HepG2 (cell line): ENCODE results near the gene RASSF8. TPM values are rescaled to one million over a fixed set of nuclear protein-coding genes. Genes with fewer than 3 reads are reported as not detected.

Source experiments
- ATAC-seq: fragments of 200-7000 bp; cut with Tn5 transposase; 3 replicates; pipeline ENCODE4 v1.9.1; 2020; ENCODE audit warnings: mild to moderate bottlenecking, moderate library complexity
- BruUV-seq: library from RNA; stranded (reverse); fragments of 400-500 nt; replicated peaks from 2 replicates; lab custom pipeline; 2021; lab: Mats Ljungman, UMichigan
- CTCF ChIA-PET: fragments of 300-600 bp; formaldehyde crosslinking; extraction: SDS; loops from one replicate; lab custom pipeline; 2021; ENCODE audit warnings: low total read pairs, inconsistent platforms, low intra/inter-chr PET ratio; lab: Yijun Ruan, JAX
- POLR2A ChIA-PET: fragments of 350-600 bp; sonication (Branson Sonifier 250); formaldehyde crosslinking; loops from one replicate; lab custom pipeline; 2020; ENCODE audit warnings: antibody characterized with exemption, inconsistent platforms; lab: Yijun Ruan, JAX
- DNase-seq: peaks from one replicate; pipeline ENCODE4 v3.0.0-alpha.2; 2015; ENCODE audit warnings: low spot score
- FAIRE-seq: peaks from 3 replicates; lab custom pipeline; 2011; peaks lifted over from hg19 to GRCh38; lab: Jason Lieb, UNC
- H2AFZ ChIP-seq: one replicate; pipeline ENCODE4 v1.6.1; 2011; ENCODE audit warnings: low read length, inconsistent platforms
- H3K27ac ChIP-seq: fragments of 300-600 bp; 3 replicates; pipeline ENCODE4 v1.8.0; 2011; ENCODE audit warnings: mixed run types, mild to moderate bottlenecking, mixed read lengths, low read length, inconsistent platforms; ENCODE audit not compliant: insufficient read depth; ENCODE audit errors: extremely low read length
- H3K27me3 ChIP-seq, 2 experiments: fragments of 200-600 bp in 1 of 2; 2 replicates in 1 of 2; 3 replicates in 1 of 2; pipeline versions ENCODE4 v1.6.0 to v1.8.0; 2011; ENCODE audit warnings: low read length in 2 of 2, mild to moderate bottlenecking in 2 of 2, moderate library complexity in 2 of 2, inconsistent platforms in 1 of 2; ENCODE audit not compliant: insufficient read depth in 2 of 2, control insufficient read depth in 1 of 2
- H3K36me3 ChIP-seq, 2 experiments: fragments of 200-600 bp in 1 of 2; replicated peaks in 1 of 2; 2 replicates in 1 of 2; 3 replicates in 1 of 2; pipeline versions ENCODE4 v1.5.1 to v1.8.0; 2011; ENCODE audit warnings: low read length in 2 of 2, inconsistent platforms in 1 of 2; ENCODE audit not compliant: insufficient read depth in 2 of 2, control insufficient read depth in 1 of 2
- H3K4me1 ChIP-seq: 2 replicates; pipeline ENCODE4 v1.5.1; 2012; ENCODE audit warnings: low read length, inconsistent platforms; ENCODE audit not compliant: insufficient read depth
- H3K4me2 ChIP-seq: 2 replicates; pipeline ENCODE4 v1.6.0; 2011; ENCODE audit warnings: low read depth, low read length, inconsistent platforms
- H3K4me3 ChIP-seq, 3 experiments: fragments of 200-600 bp in 1 of 3; sonication (generic), shearing (Covaris generic) in 1 of 3; replicated peaks in 1 of 3; 2 replicates each; pipeline ENCODE4 v1.5.1; 2011 to 2016; ENCODE audit warnings: low read length in 3 of 3, inconsistent platforms in 2 of 3, low read depth in 2 of 3, mild to moderate bottlenecking in 2 of 3, control low read depth in 1 of 3, mixed read lengths in 1 of 3; ENCODE audit not compliant: insufficient read depth in 1 of 3
- H3K79me2 ChIP-seq: one replicate; pipeline ENCODE4 v1.6.1; 2011; ENCODE audit warnings: low read length, inconsistent platforms; ENCODE audit not compliant: insufficient read depth
- H3K9ac ChIP-seq: 2 replicates; pipeline ENCODE4 v1.6.0; 2011; ENCODE audit warnings: mild to moderate bottlenecking, low read depth, low read length, inconsistent platforms; ENCODE audit not compliant: insufficient read depth
- H3K9me3 ChIP-seq: 2 replicates; pipeline ENCODE4 v1.5.1; 2012; ENCODE audit warnings: mild to moderate bottlenecking, low read length
- H4K20me1 ChIP-seq: 2 replicates; pipeline ENCODE4 v1.6.0; 2011; ENCODE audit warnings: inconsistent platforms, mild to moderate bottlenecking, low read length, moderate library complexity; ENCODE audit not compliant: insufficient read depth
- BRD4 ChIP-seq: sonication (generic); formaldehyde crosslinking; IDR thresholded peaks from 2 replicates; pipeline ENCODE4 v1.4.0; 2020; ENCODE audit warnings: missing genetic modification reagents
- CBX1 ChIP-seq: IDR thresholded peaks from one replicate; pipeline ENCODE4 v1.6.1; 2016; ENCODE audit warnings: antibody characterized with exemption, low read depth
- CBX5 ChIP-seq: sonication (generic); formaldehyde crosslinking; IDR thresholded peaks from 2 replicates; pipeline ENCODE4 v1.4.0; 2020; ENCODE audit warnings: missing genetic modification reagents, borderline replicate concordance
- FOSL1 ChIP-seq: sonication (generic); formaldehyde crosslinking; IDR thresholded peaks from 2 replicates; pipeline ENCODE4 v1.9.0; 2021; ENCODE audit warnings: missing genetic modification reagents, borderline replicate concordance
- HES4 ChIP-seq: sonication (generic); formaldehyde crosslinking; IDR thresholded peaks from 2 replicates; pipeline ENCODE4 v1.9.0; 2021; ENCODE audit warnings: mild to moderate bottlenecking, missing genetic modification reagents, borderline replicate concordance
- HNRNPLL ChIP-seq: fragments of 200-400 bp; formaldehyde crosslinking; IDR thresholded peaks from 2 replicates; pipeline ENCODE4 v1.6.1; 2017; ENCODE audit warnings: mild to moderate bottlenecking, low read depth, low read length; ENCODE audit not compliant: poor library complexity, severe bottlenecking
- KDM6A ChIP-seq: IDR thresholded peaks from 2 replicates; pipeline ENCODE4 v1.6.1; 2016; ENCODE audit warnings: low read depth
- PAWR ChIP-seq: sonication (generic); formaldehyde crosslinking; IDR thresholded peaks from 2 replicates; pipeline ENCODE4 v1.4.0; 2020; ENCODE audit warnings: missing genetic modification reagents, mild to moderate bottlenecking, borderline replicate concordance
- PCBP2 ChIP-seq: fragments of 200-400 bp; formaldehyde crosslinking; optimal IDR thresholded peaks from 2 replicates; pipeline ENCODE3; 2018; ENCODE audit warnings: low read length, low read depth; ENCODE audit not compliant: poor library complexity, severe bottlenecking
- RARA ChIP-seq: IDR thresholded peaks from 2 replicates; pipeline ENCODE4 v1.6.1; 2016; ENCODE audit warnings: missing genetic modification reagents, missing compliant biosample characterization
- SMYD3 ChIP-seq: sonication (generic); formaldehyde crosslinking; IDR thresholded peaks from 2 replicates; pipeline ENCODE4 v1.8.1; 2023; ENCODE audit warnings: mild to moderate bottlenecking, missing genetic modification reagents
- ZNF792 ChIP-seq: IDR thresholded peaks from 2 replicates; pipeline ENCODE4 v1.6.1; 2016
- ZNF883 ChIP-seq: sonication (generic); formaldehyde crosslinking; IDR thresholded peaks from 2 replicates; pipeline ENCODE4 v1.5.1; 2020; ENCODE audit warnings: mild to moderate bottlenecking, missing genetic modification reagents; ENCODE audit errors: not compliant biosample characterization
- WGBS: methylation state at CpG from one replicate; pipeline ENCODE4 v1.1.6; 2017; ENCODE audit warnings: low lambda C conversion rate; 5-methylcytosine and 5-hydroxymethylcytosine counted together
- in situ Hi-C: cut with HindIII; loops from 2 replicates; pipeline ENCODE4 v1.10.0; 2017; ENCODE audit warnings: low pct_unique_long_range_greater_than_20kb; ENCODE audit not compliant: extremely low pct_ligation_motif_present
- intact Hi-C: fragments of 100-400 bp; cut with micrococcal nuclease; formaldehyde crosslinking; loops from one replicate; pipeline ENCODE4 v1.10.0; 2022; ENCODE audit not compliant: unreplicated experiment
- polyA plus RNA-seq, 8 experiments: library from polyadenylated mRNA; depleted of rRNA in 3 of 8; stranded (reverse) in 7 of 8; unstranded in 1 of 8; fragments of >200 nt; fragmentation: Illumina TruSeq in 4 of 8; extraction: Trizol in 4 of 8; gene quantifications; 2 replicates each; pipeline versions ENCODE4 v1.2.1 to v1.2.3, GENCODE V29; 2011 to 2016; ENCODE audit warnings: low read depth in 4 of 8, missing spikeins in 1 of 8, mixed read lengths in 1 of 8; ENCODE audit not compliant: insufficient read depth in 1 of 8
- total RNA-seq, 5 experiments: library from RNA; depleted of rRNA; stranded (reverse); fragments of >200 nt; fragmentation: Illumina TruSeq; extraction: Trizol; gene quantifications; 2 replicates each; pipeline ENCODE4 v1.2.3, GENCODE V29; 2016; ENCODE audit warnings: low read depth in 1 of 5
- TF ChIP-seq, protein P1 (sequence below): sonication (generic); formaldehyde crosslinking; IDR thresholded peaks from 2 replicates; pipeline ENCODE4 v1.9.0; 2022; ENCODE audit warnings: low read depth, missing genetic modification reagents
- TF ChIP-seq, protein P2 (sequence below): sonication (generic); formaldehyde crosslinking; IDR thresholded peaks from 2 replicates; pipeline ENCODE4 v1.5.0; 2020; ENCODE audit warnings: missing genetic modification reagents

RASSF8 gene
- total and polyA plus RNA-seq, 2 of the 13 experiments (the other 11 are each of a cell fraction or from before 2014, with no cell fraction given) = 0.82 to 9.2 TPM

DNA sequence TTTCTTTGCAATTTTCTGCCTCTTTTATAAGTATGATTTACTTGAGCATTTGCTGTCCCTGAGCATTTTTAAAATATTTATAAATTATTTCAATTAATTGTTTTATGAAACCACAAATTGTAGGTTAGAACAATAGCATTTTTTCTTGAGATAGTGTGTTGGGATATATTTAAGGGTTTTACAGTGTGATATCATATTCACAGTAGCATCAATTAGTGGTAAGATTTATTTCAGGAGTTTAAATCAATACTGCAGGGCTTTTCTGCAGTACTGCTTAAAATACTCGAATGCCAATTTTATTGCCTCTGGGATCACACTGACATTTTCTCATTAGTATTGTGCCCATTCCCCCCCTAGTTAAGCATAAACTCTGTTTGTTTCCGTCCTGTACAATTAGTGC lies 84.2 kb downstream of the RASSF8 start (continued):
- TF ChIP-seq, protein P1, sequence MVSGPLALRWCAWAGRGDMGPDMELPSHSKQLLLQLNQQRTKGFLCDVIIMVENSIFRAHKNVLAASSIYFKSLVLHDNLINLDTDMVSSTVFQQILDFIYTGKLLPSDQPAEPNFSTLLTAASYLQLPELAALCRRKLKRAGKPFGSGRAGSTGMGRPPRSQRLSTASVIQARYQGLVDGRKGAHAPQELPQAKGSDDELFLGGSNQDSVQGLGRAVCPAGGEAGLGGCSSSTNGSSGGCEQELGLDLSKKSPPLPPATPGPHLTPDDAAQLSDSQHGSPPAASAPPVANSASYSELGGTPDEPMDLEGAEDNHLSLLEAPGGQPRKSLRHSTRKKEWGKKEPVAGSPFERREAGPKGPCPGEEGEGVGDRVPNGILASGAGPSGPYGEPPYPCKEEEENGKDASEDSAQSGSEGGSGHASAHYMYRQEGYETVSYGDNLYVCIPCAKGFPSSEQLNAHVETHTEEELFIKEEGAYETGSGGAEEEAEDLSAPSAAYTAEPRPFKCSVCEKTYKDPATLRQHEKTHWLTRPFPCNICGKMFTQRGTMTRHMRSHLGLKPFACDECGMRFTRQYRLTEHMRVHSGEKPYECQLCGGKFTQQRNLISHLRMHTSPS = no peak
- TF ChIP-seq PCBP2 (no peak), RARA (CRISPR knock-in tag) (no peak), FOSL1 (CRISPR knock-in tag) (no peak), HNRNPLL (no peak)

DNA sequence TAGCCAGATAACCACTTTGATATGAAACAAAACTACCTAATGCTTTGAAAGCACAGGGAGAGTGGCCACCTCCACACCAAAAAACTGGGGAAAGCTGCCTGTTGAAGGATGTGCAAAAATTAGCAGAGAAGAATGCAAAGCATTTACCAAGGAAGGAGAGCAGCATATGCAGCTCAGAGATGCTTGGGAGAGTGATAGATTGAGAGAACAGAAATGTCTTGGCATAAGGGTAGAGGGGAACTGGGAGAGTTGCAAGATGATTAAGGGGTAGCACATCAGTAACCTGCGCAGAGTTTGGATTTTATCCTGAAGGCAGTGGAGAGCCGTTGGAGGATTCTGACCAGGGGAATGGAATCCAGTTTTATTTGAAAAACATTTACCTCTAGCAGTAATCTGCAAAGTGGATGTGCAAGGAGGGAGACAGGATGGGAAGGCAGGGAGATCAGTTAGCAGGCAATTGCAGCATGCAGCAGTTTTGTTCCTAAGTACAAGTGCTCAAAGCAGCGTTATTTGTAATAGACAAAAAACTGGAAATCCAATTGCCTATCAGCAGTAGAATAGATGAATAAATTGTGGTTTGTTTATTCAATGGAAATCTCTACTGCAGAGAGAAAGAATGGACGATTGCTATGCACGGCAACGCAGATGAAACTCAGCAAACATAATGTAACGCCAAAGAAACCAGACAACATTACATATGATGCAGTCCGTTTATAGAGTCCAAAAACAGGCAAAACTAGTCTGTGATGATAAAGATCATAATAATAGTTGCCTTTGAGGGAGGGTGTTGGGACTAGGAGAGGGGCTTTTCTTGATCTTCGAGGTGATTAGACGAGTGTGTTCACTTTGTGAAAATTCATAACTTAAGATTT lies 84.9 kb downstream of the RASSF8 start:
- Histone ChIP-seq H3K9ac (no peak overlapping the region), H3K79me2 (no peaks in the 10 kb centered on the region), H2AFZ (no peak overlapping the region), H3K4me2 (no peak overlapping the region), H3K4me3 (no peak overlapping the region), H4K20me1 (no peaks in the 10 kb centered on the region), H3K27ac (no peak overlapping the region), H3K36me3 (no peaks in the 10 kb centered on the region), H3K9me3 (no peaks in the 10 kb centered on the region), H3K4me1 (no peaks in the 10 kb centered on the region), H3K27me3 (no peaks in the 10 kb centered on the region)
- ChIA-PET POLR2A (no interaction called here), CTCF (no interaction called here)
- DNase-seq = no peak
- in situ Hi-C loops = no loop called here
- TF ChIP-seq SMYD3 (CRISPR knock-in tag) = no peak
- TF ChIP-seq HES4 = no peak
- no peak for TF ChIP-seq BRD4
- no peak for TF ChIP-seq ZNF883 (CRISPR knock-in tag)
- no peak for TF ChIP-seq PAWR (CRISPR knock-in tag)
- TF ChIP-seq ZNF792 = no peak
- no peak for TF ChIP-seq KDM6A (CRISPR knock-in tag)
- TF ChIP-seq CBX1 = no peak
- no peak for TF ChIP-seq CBX5
- TF ChIP-seq, protein P2, sequence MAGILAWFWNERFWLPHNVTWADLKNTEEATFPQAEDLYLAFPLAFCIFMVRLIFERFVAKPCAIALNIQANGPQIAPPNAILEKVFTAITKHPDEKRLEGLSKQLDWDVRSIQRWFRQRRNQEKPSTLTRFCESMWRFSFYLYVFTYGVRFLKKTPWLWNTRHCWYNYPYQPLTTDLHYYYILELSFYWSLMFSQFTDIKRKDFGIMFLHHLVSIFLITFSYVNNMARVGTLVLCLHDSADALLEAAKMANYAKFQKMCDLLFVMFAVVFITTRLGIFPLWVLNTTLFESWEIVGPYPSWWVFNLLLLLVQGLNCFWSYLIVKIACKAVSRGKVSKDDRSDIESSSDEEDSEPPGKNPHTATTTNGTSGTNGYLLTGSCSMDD (CRISPR knock-in tag) = no peak
- no peak for FAIRE-seq
- no TSS peak for BruUV-seq
- no peak for ATAC-seq
- intact Hi-C loops = no loop called here
- 39% methylated on average over 10 of the region's 10 CpGs for WGBS
